ENCODE measurements around the gene TMEM127. TPM values are rescaled to one million over a fixed set of nuclear protein-coding genes. Genes with fewer than 3 reads are reported as not detected.

The TMEM127 gene
- total and polyA plus RNA-seq, 8 donors: 5.7 to 51.6 (median 14.0) TPM

GRCh38 chr2:96261328-96262003, 4.3 kb downstream of the TMEM127 start:
- TF ChIP-seq EP300 (IDR thresholded peaks at IDR 0.05): no peak
- no peak for TF ChIP-seq POLR2A (IDR thresholded peaks at IDR 0.05)
- TF ChIP-seq CTCF (IDR thresholded peaks at IDR 0.05): no peak
- no peak for TF ChIP-seq POLR2AphosphoS5 (IDR thresholded peaks at IDR 0.05)
- Histone ChIP-seq H3K4me3 (no peak overlapping the region), H3K36me3 (peaks cover 0 to 50% (median 33%) of the 10 kb centered on the region in 4 donors), H3K4me1 (peaks cover 56 to 84% (median 76%) of the 10 kb centered on the region in 4 donors), H3K9me3 (no peaks in the 10 kb centered on the region), H3K27ac (peak overlapping the region; percentile 72 to 94 (median 81)), H3K27me3 (no peaks in the 10 kb centered on the region)
- intact Hi-C loops (cut with DNase I; ENCODE audit: low total_unique reads): loop anchor here (10.0 kb wide), 1 partner anchor 47 kb away; no protein-coding TSS in a partner anchor
- 56 to 83% (median 58%) methylated on average over 6 of the region's 6 CpGs for WGBS, 5 donors
- DNase-seq: peak in 1 of 2 donors; percentile 66

- Histone ChIP-seq H3K27ac (peak overlapping the region; percentile 72 to 94 (median 81)), H3K9me3 (no peaks in the 10 kb centered on the region), H3K4me1 (peaks cover 56 to 89% (median 74%) of the 10 kb centered on the region in 4 donors), H3K4me3 (peak overlapping the region in 1 of 4 donors; percentile 24), H3K27me3 (no peaks in the 10 kb centered on the region), H3K36me3 (peaks cover 3 to 58% (median 41%) of the 10 kb centered on the region in 4 donors)
- peak; percentile 70 to 87 for DNase-seq
- 41 to 49% (median 46%) methylated on average over 10 of the region's 10 CpGs for WGBS, 5 donors
- TF ChIP-seq EP300 (IDR thresholded peaks at IDR 0.05): no peak
- no peak for TF ChIP-seq POLR2A (IDR thresholded peaks at IDR 0.05)
- TF ChIP-seq CTCF (IDR thresholded peaks at IDR 0.05): peak in 1 of 7 experiments; percentile 18
- peak; percentile 25 to 86 (median 44) for TF ChIP-seq POLR2AphosphoS5 (IDR thresholded peaks at IDR 0.05)
- intact Hi-C loops (cut with DNase I; ENCODE audit: low total_unique reads): loop anchor here (10.0 kb wide), 1 partner anchor 46 kb away; no protein-coding TSS in a partner anchor
Measured at GRCh38 chr2:96260387-96261260, 5.2 kb downstream of the TMEM127 start.

GRCh38 chr2:96259497-96259921, 6.3 kb downstream of the TMEM127 start:
- TF ChIP-seq CTCF (IDR thresholded peaks at IDR 0.05) (no peak), POLR2A (IDR thresholded peaks at IDR 0.05) (no peak), EP300 (IDR thresholded peaks at IDR 0.05) (no peak), POLR2AphosphoS5 (IDR thresholded peaks at IDR 0.05) (no peak)
- Histone ChIP-seq H3K36me3 (peaks cover 14 to 69% (median 52%) of the 10 kb centered on the region in 4 donors), H3K27ac (peak overlapping the region; percentile 57 to 94 (median 81)), H3K9me3 (no peaks in the 10 kb centered on the region), H3K4me1 (peaks cover 53 to 92% (median 65%) of the 10 kb centered on the region in 4 donors), H3K4me3 (no peak overlapping the region), H3K27me3 (no peaks in the 10 kb centered on the region)
- peak; percentile 63 to 68 for DNase-seq
- intact Hi-C loops (cut with DNase I; ENCODE audit: low total_unique reads): no loop called here
- WGBS, 5 donors: 43 to 59% (median 50%) methylated on average over 5 of the region's 5 CpGs
